ENCODE results near the gene TMPRSS9. TPM values are rescaled to one million over a fixed set of nuclear protein-coding genes. Genes with fewer than 3 reads are reported as not detected.

TMPRSS9 gene
- polyA plus RNA-seq, 1 experiment: not detected

DNA sequence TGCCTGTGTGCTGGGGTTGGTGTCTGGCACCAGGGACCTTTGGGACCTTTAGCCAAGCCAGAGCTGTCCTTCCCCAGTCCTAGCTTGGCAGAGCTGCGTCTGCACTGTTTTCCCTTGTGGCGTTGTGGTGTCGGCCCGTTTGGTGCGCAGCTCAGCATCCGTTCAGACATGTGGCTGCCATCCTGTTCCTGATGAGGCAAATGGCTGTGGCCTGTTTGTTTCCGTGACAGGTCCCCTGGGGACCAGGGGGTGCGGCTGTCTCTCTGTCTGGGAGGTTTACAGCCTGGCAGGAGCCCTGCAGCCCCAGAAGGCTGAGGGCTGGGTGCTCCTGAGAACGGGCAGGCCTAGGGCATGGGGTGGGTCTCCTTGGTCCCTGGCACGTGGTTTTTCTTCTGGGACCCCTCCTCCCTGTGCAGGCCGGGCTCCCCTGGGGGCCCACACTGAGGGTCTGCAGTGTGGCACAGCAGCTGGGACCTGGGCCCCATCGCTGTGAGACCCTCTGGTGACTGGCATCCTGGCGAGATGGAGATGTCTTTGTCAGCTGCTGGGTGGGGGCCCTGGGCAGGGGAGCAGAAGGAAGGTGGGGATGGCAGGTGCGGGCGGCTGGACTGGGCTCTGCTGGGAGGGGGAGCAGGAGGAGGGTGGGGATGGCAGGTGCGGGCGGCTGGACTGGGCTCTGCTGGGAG is 27.6 kb upstream of the TMPRSS9 start:
- H3K4me3 ChIP-seq (ENCODE audit: low read depth, low read length): no peak overlapping the region
- no peaks in the 10 kb centered on the region for H3K27me3 ChIP-seq (ENCODE audit: control insufficient read depth, insufficient read depth, low read length)
- ChIA-PET CTCF (no interaction called here), POLR2A (no interaction called here)
- DNase-seq (ENCODE audit: low read depth): no peak
- TF ChIP-seq, protein P1, sequence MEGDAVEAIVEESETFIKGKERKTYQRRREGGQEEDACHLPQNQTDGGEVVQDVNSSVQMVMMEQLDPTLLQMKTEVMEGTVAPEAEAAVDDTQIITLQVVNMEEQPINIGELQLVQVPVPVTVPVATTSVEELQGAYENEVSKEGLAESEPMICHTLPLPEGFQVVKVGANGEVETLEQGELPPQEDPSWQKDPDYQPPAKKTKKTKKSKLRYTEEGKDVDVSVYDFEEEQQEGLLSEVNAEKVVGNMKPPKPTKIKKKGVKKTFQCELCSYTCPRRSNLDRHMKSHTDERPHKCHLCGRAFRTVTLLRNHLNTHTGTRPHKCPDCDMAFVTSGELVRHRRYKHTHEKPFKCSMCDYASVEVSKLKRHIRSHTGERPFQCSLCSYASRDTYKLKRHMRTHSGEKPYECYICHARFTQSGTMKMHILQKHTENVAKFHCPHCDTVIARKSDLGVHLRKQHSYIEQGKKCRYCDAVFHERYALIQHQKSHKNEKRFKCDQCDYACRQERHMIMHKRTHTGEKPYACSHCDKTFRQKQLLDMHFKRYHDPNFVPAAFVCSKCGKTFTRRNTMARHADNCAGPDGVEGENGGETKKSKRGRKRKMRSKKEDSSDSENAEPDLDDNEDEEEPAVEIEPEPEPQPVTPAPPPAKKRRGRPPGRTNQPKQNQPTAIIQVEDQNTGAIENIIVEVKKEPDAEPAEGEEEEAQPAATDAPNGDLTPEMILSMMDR (IDR thresholded peaks at IDR 0.05; ENCODE audit: insufficient read depth, low read depth, low read length): no peak
- no peaks in the 10 kb centered on the region for H3K36me3 ChIP-seq (ENCODE audit: control insufficient read depth, insufficient read depth, low read length)

- Histone ChIP-seq H3K4me3 (ENCODE audit: low read depth, low read length) (no peak overlapping the region), H3K27me3 (ENCODE audit: control insufficient read depth, insufficient read depth, low read length) (no peaks in the 10 kb centered on the region), H3K36me3 (ENCODE audit: control insufficient read depth, insufficient read depth, low read length) (no peaks in the 10 kb centered on the region; the same call in 1 of the 2 replicates)
- ChIA-PET POLR2A (no interaction called here), CTCF (interaction anchor here (0.6 to 1.1 kb wide), 3 partner anchors 44 to 191 kb away, joined by 3 to 4 read pairs (median 3); no protein-coding TSS in a partner anchor)
- TF ChIP-seq, protein P1 (IDR thresholded peaks at IDR 0.05; ENCODE audit: insufficient read depth, low read depth, low read length): no peak
- DNase-seq (ENCODE audit: low read depth): no peak
Measured at GRCh38 chr19:2333027-2333806, 26.8 kb upstream of the TMPRSS9 start.

GRCh38 chr19:2333807-2334211 is 26.3 kb upstream of the TMPRSS9 start:
- POLR2A ChIA-PET: no interaction called here

GRCh38 chr19:2334426-2334825 is 25.6 kb upstream of the TMPRSS9 start:
- TF ChIP-seq, protein P1 (IDR thresholded peaks at IDR 0.05; ENCODE audit: insufficient read depth, low read depth, low read length): no peak
- POLR2A ChIA-PET: no interaction called here
- Histone ChIP-seq H3K27me3 (ENCODE audit: control insufficient read depth, insufficient read depth, low read length) (no peaks in the 10 kb centered on the region), H3K4me3 (ENCODE audit: low read depth, low read length) (no peak overlapping the region), H3K36me3 (ENCODE audit: control insufficient read depth, insufficient read depth, low read length) (no peaks in the 10 kb centered on the region; the same call in 1 of the 2 replicates)
- CTCF ChIA-PET: interaction anchor here (0.7 kb wide), 1 partner anchor 37 kb away, joined by 3 read pairs; no protein-coding TSS in a partner anchor
- no peak for DNase-seq (ENCODE audit: low read depth)

More at GRCh38 chr19:2333807-2334211, 26.3 kb upstream of the TMPRSS9 start:
- H3K36me3 ChIP-seq (ENCODE audit: control insufficient read depth, insufficient read depth, low read length): no peaks in the 10 kb centered on the region; the same call in 1 of the 2 replicates
- H3K27me3 ChIP-seq (ENCODE audit: control insufficient read depth, insufficient read depth, low read length): no peaks in the 10 kb centered on the region
- H3K4me3 ChIP-seq (ENCODE audit: low read depth, low read length): no peak overlapping the region
- no peak for DNase-seq (ENCODE audit: low read depth)
- CTCF ChIA-PET: interaction anchor here (0.6 to 1.1 kb wide), 4 partner anchors 38 to 191 kb away, joined by 3 to 4 read pairs (median 3); no protein-coding TSS in a partner anchor
- TF ChIP-seq, protein P1 (IDR thresholded peaks at IDR 0.05; ENCODE audit: insufficient read depth, low read depth, low read length): no peak

All from BJ (cell line).